A549 (cell line): ENCODE results near the gene RELN. TPM values are rescaled to one million over a fixed set of nuclear protein-coding genes. Genes with fewer than 3 reads are reported as not detected.

Experiments used
- ATAC-seq, 2 experiments: fragments of 200-7000 bp in 1 of 2; fragments of >200 bp in 1 of 2; cut with Nextera tagmentation in 1 of 2; cut with Tn5 transposase in 1 of 2; 3 replicates each; pipeline versions ENCODE4 v1.8.0 to v1.9.1; 2018 to 2020; ENCODE audit warnings: mild to moderate bottlenecking in 1 of 2, moderate library complexity in 1 of 2
- CTCF ChIA-PET: fragments of 300-600 bp; sonication (Branson Sonifier 250); formaldehyde crosslinking; extraction: SDS; loops from one replicate; lab custom pipeline; 2021; ENCODE audit warnings: antibody characterized with exemption, inconsistent platforms; lab: Yijun Ruan, JAX
- POLR2A ChIA-PET: fragments of 350-600 bp; formaldehyde crosslinking; extraction: SDS; loops from one replicate; lab custom pipeline; 2021; ENCODE audit warnings: antibody characterized with exemption, inconsistent platforms; lab: Yijun Ruan, JAX
- DNase-seq, 2 experiments: peaks; one replicate each; pipeline versions ENCODE4 v3.0.0 to v3.0.0-alpha.2; 2011 to 2016; ENCODE audit warnings: low read depth in 1 of 2, low spot score in 1 of 2
- FAIRE-seq: peaks from 2 replicates; lab custom pipeline; 2011; peaks lifted over from hg19 to GRCh38; lab: Jason Lieb, UNC
- H3K27ac ChIP-seq, 2 experiments: fragments of >200 bp; sonication (Bioruptor Twin); formaldehyde crosslinking; 3 replicates each; pipeline ENCODE4 v1.5.1; 2016 to 2017
- H3K4me1 ChIP-seq: fragments of >200 bp; sonication (Bioruptor Twin); formaldehyde crosslinking; 3 replicates; pipeline ENCODE4 v1.6.1; 2016
- H3K4me2 ChIP-seq: fragments of >200 bp; sonication (Bioruptor Twin); formaldehyde crosslinking; 3 replicates; pipeline ENCODE4 v1.6.1; 2016
- H3K4me3 ChIP-seq: fragments of >200 bp; sonication (Bioruptor Twin); formaldehyde crosslinking; 3 replicates; pipeline ENCODE4 v1.5.1; 2016
- H3K9me3 ChIP-seq: fragments of >200 bp; sonication (Bioruptor Twin); formaldehyde crosslinking; 3 replicates; pipeline ENCODE4 v1.6.1; 2016
- ATOH8 ChIP-seq: fragments of 250-450 bp; sonication (Bioruptor Pico); IDR thresholded peaks from 2 replicates; pipeline ENCODE4 v1.5.0; 2020; ENCODE audit warnings: low read depth, mild to moderate bottlenecking, moderate library complexity
- BHLHE40 ChIP-seq: IDR thresholded peaks from 2 replicates; pipeline ENCODE4 v1.6.1; 2012; ENCODE audit warnings: low read depth, low read length, inconsistent platforms
- CBX8 ChIP-seq: fragments of 200-600 bp; sonication (generic); IDR thresholded peaks from 2 replicates; pipeline ENCODE4 v1.6.1; 2016
- CHD4 ChIP-seq: fragments of 200-600 bp; sonication (generic); IDR thresholded peaks from 2 replicates; pipeline ENCODE4 v1.6.1; 2016; ENCODE audit warnings: antibody characterized with exemption, mild to moderate bottlenecking, borderline replicate concordance
- EHMT2 ChIP-seq: fragments of 200-600 bp; sonication (generic); IDR thresholded peaks from 2 replicates; pipeline ENCODE4 v1.6.1; 2016; ENCODE audit warnings: antibody characterized with exemption, low read depth, mild to moderate bottlenecking, moderate library complexity
- ESRRA ChIP-seq: fragments of 150-350 bp; IDR thresholded peaks from 2 replicates; pipeline ENCODE4 v1.6.1; 2014; ENCODE audit warnings: mild to moderate bottlenecking, low read length, borderline replicate concordance
- FOXS1 ChIP-seq: fragments of 250-450 bp; sonication (Bioruptor Pico); IDR thresholded peaks from 2 replicates; pipeline ENCODE4 v1.5.0; 2020; ENCODE audit warnings: mild to moderate bottlenecking, moderate library complexity
- HES2 ChIP-seq: fragments of >200 bp; sonication (Bioruptor Twin); formaldehyde crosslinking; IDR thresholded peaks from 2 replicates; pipeline ENCODE4 v1.6.1; 2016
- KDM1A ChIP-seq: fragments of 200-600 bp; sonication (generic); IDR thresholded peaks from 2 replicates; pipeline ENCODE4 v1.6.1; 2016; ENCODE audit warnings: low read depth, mild to moderate bottlenecking
- KDM5A ChIP-seq: fragments of 200-600 bp; sonication (generic); IDR thresholded peaks from 2 replicates; pipeline ENCODE4 v1.6.1; 2016; ENCODE audit warnings: antibody characterized with exemption, mild to moderate bottlenecking
- MAZ ChIP-seq: fragments of 150-350 bp; IDR thresholded peaks from 2 replicates; pipeline ENCODE4 v1.6.1; 2014; ENCODE audit warnings: antibody characterized with exemption, low read depth, low read length, borderline replicate concordance
- MYC ChIP-seq: IDR thresholded peaks from 2 replicates; pipeline ENCODE4 v1.6.1; 2012; ENCODE audit warnings: mild to moderate bottlenecking, inconsistent platforms, low read length, improper control_type of control experiment, borderline replicate concordance
- NFE2L2 ChIP-seq: fragments of 150-350 bp; conservative IDR thresholded peaks from 2 replicates; pipeline ENCODE4 v1.6.1; 2014; ENCODE audit warnings: low read length
- PHF8 ChIP-seq: fragments of 200-600 bp; sonication (generic); IDR thresholded peaks from 2 replicates; pipeline ENCODE4 v1.6.1; 2016; ENCODE audit warnings: low read depth, mild to moderate bottlenecking, antibody characterized with exemption, moderate library complexity, borderline replicate concordance
- POLR2AphosphoS2 ChIP-seq: conservative IDR thresholded peaks from 2 replicates; pipeline ENCODE4 v1.6.1; 2012; ENCODE audit warnings: low read length, improper control_type of control experiment, inconsistent platforms
- RFX5 ChIP-seq: fragments of 450-650 bp; IDR thresholded peaks from 2 replicates; pipeline ENCODE4 v1.7.1; 2014; ENCODE audit warnings: antibody characterized with exemption, mild to moderate bottlenecking, moderate library complexity
- RNF2 ChIP-seq: fragments of 200-600 bp; sonication (generic); IDR thresholded peaks from 2 replicates; pipeline ENCODE4 v1.6.1; 2016; ENCODE audit warnings: low read depth, mild to moderate bottlenecking, antibody characterized with exemption, moderate library complexity, borderline replicate concordance
- TP53 ChIP-seq: fragments of 250-450 bp; sonication (Bioruptor Pico); IDR thresholded peaks from 2 replicates; pipeline ENCODE4 v1.5.0; 2021; ENCODE audit warnings: mild to moderate bottlenecking, moderate library complexity
- USF2 ChIP-seq: fragments of 450-650 bp; IDR thresholded peaks from 2 replicates; pipeline ENCODE4 v1.6.1; 2014; ENCODE audit warnings: antibody characterized with exemption
- ZC3H11A ChIP-seq: fragments of 450-650 bp; IDR thresholded peaks from 2 replicates; pipeline ENCODE4 v1.6.1; 2014; ENCODE audit warnings: antibody characterized with exemption, mild to moderate bottlenecking
- ZSCAN20 ChIP-seq: fragments of 250-450 bp; sonication (Bioruptor Pico); IDR thresholded peaks from 2 replicates; pipeline ENCODE4 v1.8.0; 2022; ENCODE audit warnings: mild to moderate bottlenecking, moderate library complexity
- WGBS: methylation state at CpG from one replicate; pipeline ENCODE4 v1.1.6; 2017; ENCODE audit errors: missing lambda C conversion rate; 5-methylcytosine and 5-hydroxymethylcytosine counted together
- polyA plus RNA-seq, 4 experiments: library from polyadenylated mRNA; depleted of rRNA in 3 of 4; stranded (reverse); fragments of >200 nt; fragmentation: RNase III in 1 of 4; extraction: RNeasy Plus Mini Kit Qiagen cat#74134 plus additional on column Dnase treatment in 1 of 4; gene quantifications; 2 replicates in 3 of 4; 3 replicates in 1 of 4; pipeline ENCODE4 v1.2.3, GENCODE V29; 2011 to 2017

Gene RELN
- polyA plus RNA-seq, 2 of the 4 experiments (the other 2 are of a cell fraction): not detected

- ATAC-seq (no peak), DNase-seq (no peak), FAIRE-seq (no peak)
- H3K27ac ChIP-seq: no peak overlapping the region
- ChIA-PET CTCF (interaction anchor here (0.5 kb wide), 1 partner anchor 1316 kb away, joined by 3 read pairs; no protein-coding TSS in a partner anchor), POLR2A (no interaction called here)
- H3K4me2 ChIP-seq: no peak overlapping the region
- H3K4me3 ChIP-seq: no peak overlapping the region
- TF ChIP-seq HES2: no peak
- TF ChIP-seq NFE2L2: no peak
- TF ChIP-seq KDM5A: no peak
- no peak for TF ChIP-seq KDM1A
- no peak for TF ChIP-seq CHD4
- TF ChIP-seq PHF8: no peak
- no peak for TF ChIP-seq RNF2
- no peak for TF ChIP-seq MAZ
- no peak for TF ChIP-seq USF2
- TF ChIP-seq POLR2AphosphoS2: no peak
- no peaks in the 10 kb centered on the region for H3K4me1 ChIP-seq
- no peaks in the 10 kb centered on the region for H3K9me3 ChIP-seq
- WGBS: 16% methylated on average over 5 of the region's 5 CpGs
Observed at GRCh38 chr7:103532955-103533354, 456.5 kb downstream of the RELN start.

GRCh38 chr7:103528152-103528551 is 461.3 kb downstream of the RELN start:
- Histone ChIP-seq H3K4me1 (no peaks in the 10 kb centered on the region), H3K27ac (no peak overlapping the region), H3K9me3 (no peaks in the 10 kb centered on the region), H3K4me2 (no peak overlapping the region), H3K4me3 (no peak overlapping the region)
- WGBS: 0% methylated on average over 2 of the region's 2 CpGs
- DNase-seq: no peak
- FAIRE-seq: no peak
- CTCF ChIA-PET: no interaction called here
- no peak for ATAC-seq
- POLR2A ChIA-PET: no interaction called here
- no peak for TF ChIP-seq BHLHE40
- TF ChIP-seq MYC: no peak
- TF ChIP-seq ZC3H11A: no peak
- no peak for TF ChIP-seq TP53
- no peak for TF ChIP-seq CBX8
- TF ChIP-seq POLR2AphosphoS2: no peak
- TF ChIP-seq NFE2L2: no peak
- no peak for TF ChIP-seq RNF2

- DNase-seq (no peak), ATAC-seq (no peak), FAIRE-seq (no peak)
- ChIA-PET CTCF (interaction anchor here (0.6 to 1.3 kb wide), 3 partner anchors 49 to 1393 kb away, joined by 3 to 5 read pairs (median 3); no protein-coding TSS in a partner anchor), POLR2A (no interaction called here)
- Histone ChIP-seq H3K27ac (no peak overlapping the region), H3K4me3 (no peak overlapping the region), H3K4me2 (no peak overlapping the region), H3K4me1 (no peaks in the 10 kb centered on the region), H3K9me3 (no peaks in the 10 kb centered on the region)
- WGBS: 0% methylated on average over 1 of the region's 1 CpG
- TF ChIP-seq FOXS1 (CRISPR knock-in tag): no peak
- no peak for TF ChIP-seq EHMT2
- TF ChIP-seq RFX5: no peak
- TF ChIP-seq ESRRA: no peak
- no peak for TF ChIP-seq ATOH8 (CRISPR knock-in tag)
- TF ChIP-seq MAZ: no peak
- no peak for TF ChIP-seq ZSCAN20 (CRISPR knock-in tag)
- no peak for TF ChIP-seq CHD4
Observed at GRCh38 chr7:103525937-103526336, 463.5 kb downstream of the RELN start.
